HPDE6-E6E7 (cell line): ENCODE measurements around the gene RAB8A.
"Not testable (repeated sequence)": the region's sequence is repeated elsewhere in the genome, so short reads cannot be mapped to it uniquely, and the experiment has no call there.

Source experiments
- DNase-seq: peaks from one replicate; pipeline ENCODE4 v3.0.0; 2011; ENCODE audit warnings: missing footprints; ENCODE audit errors: extremely low spot score

The RAB8A gene

DNA sequence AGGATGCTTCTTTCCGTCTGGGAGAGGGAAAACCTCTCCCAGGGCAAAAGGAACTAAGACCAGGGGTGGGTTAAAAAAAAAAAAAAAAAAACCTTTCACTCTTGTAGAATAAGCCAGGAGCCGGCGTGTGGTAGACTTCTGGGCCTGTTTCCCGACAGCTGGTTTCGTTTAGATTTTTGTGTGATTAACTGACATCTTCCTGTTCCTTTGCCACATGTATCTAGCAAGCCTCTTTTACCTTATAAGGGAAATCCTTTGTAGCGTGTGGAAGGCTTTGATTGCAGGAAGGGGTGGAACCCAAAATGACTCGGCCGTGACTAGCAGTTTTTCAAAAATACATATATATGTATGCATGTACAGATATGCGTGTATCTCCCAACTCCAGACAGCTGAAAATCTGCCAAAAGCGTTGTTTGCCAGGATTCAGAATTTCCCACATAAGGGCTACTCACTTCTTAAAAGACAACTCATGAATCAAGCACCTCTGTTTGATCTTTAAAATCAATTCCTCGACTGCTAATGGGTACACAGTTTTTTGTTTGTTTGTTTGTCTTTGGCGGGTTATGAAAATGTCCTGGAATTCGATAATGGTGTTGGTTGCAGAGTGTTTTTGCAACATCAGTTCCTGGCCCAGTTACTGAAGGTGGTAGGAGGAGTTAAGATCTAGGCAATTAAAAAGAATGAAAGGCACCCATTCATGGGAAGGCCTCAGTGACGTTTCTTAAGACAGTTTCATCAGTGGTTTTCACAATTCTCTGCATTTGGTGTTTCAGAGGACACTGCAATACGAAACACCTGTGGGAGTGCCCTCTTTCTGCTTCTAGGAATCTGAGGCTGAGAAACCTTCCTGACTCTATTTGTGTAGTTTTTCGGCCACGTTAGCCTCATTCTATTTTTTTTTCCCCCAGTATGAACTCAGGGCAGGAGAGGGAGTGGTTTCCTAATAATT, 32.7 kb upstream of the RAB8A start:
- no peak for DNase-seq

DNA sequence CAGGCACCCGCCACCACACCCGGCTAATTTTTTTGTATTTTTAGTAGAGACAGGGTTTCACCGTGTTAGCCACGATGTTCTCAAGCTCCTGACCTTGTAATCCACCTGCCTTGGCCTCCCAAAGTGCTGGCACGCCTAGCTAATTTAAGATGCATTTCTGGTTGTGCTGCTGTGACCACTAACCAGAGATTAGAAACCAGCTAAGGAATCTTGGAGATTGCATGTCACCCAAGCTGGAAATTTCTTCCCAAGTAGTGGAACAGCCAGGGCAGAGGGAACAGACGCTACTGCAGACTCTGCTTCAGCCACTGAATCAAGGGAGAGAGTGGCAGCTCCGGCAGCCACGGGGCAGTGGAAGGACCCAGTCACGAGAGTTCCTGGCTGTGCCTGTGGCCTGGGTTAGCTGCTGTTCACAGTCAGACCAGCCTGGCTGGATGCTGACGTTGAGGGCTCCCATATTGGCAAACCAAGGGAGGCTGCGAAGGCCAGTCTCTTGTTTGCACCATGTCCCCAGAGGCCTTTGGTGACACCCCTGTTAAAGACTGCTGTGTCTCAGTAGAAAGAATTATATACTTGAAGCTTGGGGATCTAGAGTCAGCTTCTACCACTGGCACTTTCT, 27.5 kb upstream of the RAB8A start:
- DNase-seq = no peak

DNA sequence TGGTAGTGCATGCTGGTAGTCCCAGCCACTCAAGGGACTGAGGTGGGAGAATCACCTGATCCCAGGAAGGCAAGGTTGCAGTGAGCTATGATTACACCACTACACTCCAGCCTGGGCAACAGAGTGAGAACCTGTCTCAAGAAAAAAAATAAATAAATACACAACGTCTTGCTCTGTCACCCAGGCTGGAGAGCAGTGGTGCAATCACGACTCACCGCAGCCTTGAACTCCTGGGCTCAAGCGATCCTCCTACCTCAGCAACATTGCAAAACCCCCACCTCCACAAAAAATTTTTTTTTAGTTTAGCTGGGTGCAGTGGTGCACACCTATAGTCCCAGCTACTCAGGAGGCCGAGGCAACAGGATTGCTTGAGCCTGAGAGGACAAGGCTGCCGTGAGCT, 26.6 kb upstream of the RAB8A start:
- no peak for DNase-seq

DNA sequence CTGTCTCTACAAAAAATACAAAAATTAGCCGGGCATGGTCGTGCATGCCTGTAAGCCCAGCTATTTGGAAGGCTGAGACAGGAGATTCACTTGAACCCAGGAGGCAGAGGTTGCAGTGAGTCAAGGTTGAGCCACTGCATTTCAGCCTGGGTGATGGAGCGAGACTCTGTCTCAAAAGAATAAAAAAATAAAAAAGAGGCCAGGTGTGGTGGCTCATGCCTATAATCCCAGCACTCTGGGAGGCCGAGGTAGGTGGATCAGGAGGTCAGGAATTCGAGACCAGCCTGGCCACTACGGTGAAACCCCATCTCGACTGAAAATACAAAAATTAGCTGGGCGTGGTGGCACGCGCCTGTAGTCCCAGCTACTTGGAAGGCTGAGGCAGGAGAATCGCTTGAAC, 24.3 kb upstream of the RAB8A start:
- DNase-seq = not testable (repeated sequence)

DNA sequence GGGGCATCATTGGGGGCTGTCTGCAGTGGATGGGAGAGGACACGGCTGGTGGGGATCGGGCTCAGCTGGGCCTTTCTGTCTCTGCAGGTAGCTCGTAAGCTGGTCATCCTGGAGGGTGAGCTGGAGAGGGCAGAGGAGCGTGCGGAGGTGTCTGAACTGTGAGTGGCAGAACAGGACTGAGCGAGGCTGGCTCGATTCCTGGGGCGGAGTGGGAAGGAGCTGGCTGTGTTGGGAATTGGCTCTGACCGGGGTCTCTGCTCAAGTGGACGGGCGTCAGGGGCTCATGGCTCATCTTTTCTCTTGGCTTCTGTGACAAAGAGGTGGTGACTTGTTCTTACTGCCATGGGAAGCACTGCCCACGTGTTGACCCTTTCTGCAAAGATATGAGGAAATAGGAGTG, 23.7 kb upstream of the RAB8A start:
- no peak for DNase-seq

DNA sequence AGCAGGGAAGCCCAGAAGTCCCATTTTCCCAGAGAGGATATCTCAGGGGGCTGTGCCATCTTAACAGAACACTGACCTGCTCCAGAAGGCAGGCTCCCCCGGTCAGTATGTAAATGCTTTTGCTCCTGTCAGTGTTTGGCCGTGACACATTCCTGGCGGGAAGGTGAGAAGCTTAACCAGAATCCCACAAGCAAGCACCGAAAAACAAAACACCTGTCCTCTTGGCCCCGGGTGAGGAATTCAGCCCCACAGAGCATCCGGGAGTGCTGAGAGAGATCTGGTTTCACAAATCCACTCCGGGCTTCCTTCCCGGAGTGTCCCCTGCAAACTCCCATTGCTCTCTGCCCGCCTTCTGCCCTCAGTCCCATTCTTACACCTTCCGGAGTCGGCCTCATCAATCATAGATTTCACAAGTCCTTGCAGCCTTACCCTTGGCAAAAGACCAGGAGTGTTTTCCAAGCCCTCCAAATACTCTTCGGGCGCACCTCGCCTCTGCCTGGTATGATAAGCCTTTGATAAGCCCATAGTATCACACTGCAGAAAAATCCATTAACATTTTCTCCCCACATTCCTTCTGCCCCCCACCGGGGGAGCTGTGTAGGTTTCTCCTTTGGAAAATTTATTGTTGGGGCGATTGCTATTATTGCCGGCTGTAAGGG, 23.2 kb upstream of the RAB8A start:
- DNase-seq = no peak

DNA sequence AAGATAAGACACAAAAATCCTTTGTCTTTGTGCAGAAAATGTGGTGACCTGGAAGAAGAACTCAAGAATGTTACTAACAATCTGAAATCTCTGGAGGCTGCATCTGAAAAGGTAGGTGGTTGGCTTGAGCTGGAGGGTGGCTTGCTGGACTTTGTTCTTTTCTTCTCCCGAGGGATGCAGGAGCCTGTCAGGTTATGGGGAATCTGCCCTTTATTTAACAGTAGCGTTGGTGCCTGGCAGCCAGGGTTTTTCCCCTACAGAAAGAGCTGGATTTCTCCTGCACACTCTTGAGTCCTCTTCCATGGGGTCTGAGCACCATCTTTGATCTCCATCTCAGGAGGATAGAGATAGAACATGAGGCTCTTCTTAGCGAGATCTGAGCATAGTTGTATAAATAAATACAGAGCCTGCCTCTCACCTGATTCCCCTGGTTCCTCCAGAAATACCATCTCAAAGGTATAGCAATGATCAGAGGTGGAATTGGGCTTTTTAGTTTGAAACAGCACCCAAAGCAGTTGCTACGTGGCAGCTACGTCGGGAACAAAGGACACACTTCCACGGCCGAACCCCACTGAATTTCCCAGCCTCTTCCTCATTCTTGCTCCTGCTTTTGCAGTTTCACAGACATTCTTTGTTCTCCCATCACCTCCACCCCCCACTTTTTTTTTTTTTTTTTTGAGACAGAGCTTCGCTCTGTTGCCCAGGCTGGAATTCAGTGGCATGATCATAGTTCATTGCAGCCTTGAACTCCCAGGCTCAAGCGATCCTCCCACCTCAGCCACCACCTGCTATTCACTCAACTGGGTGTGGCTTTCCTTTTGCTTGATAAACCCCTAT, 22.5 kb upstream of the RAB8A start:
- DNase-seq = no peak

DNA sequence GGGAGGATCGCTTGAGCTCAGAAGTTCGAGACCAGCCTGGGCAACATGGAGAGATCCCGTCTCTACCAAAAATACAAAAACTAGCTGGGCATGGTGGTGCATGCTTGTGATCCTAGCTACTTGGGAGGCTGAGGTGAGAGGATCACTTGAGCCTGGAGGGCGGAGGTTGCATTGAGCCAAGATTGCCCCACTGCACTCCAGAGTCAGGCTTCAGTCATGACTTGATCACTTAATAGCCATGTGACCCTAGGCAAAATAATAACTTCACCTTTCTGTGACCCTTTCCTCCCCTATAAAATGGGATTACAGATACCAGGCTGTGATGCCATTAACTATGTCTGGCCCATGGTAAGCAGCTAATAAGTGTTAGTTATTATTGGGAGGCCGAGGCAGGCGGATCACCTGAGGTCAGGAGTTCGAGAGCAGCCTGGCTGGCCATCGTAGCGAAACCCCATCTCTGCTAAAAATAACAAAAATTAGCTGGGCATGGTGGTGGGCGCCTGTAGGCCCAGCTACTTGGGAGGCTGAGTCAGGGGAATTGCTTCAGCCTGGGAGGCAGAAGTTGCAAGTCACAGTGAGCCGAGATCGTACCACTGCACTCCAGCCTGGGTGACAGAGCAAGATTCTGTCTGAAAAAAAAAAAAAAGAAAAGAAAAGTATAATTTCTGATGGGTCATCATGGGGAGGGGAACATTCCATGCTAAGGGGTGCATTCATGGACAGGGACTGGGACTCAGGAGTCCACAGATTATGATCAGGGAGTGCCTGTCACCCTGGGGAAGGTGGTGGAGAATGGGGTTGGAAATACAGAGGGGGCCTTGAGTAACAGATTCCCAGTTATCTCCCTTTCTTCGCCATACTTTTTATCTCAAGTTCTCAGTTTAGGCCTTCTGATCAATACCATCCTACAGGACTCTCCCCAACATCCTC, 19.9 kb upstream of the RAB8A start:
- DNase-seq = no peak

DNA sequence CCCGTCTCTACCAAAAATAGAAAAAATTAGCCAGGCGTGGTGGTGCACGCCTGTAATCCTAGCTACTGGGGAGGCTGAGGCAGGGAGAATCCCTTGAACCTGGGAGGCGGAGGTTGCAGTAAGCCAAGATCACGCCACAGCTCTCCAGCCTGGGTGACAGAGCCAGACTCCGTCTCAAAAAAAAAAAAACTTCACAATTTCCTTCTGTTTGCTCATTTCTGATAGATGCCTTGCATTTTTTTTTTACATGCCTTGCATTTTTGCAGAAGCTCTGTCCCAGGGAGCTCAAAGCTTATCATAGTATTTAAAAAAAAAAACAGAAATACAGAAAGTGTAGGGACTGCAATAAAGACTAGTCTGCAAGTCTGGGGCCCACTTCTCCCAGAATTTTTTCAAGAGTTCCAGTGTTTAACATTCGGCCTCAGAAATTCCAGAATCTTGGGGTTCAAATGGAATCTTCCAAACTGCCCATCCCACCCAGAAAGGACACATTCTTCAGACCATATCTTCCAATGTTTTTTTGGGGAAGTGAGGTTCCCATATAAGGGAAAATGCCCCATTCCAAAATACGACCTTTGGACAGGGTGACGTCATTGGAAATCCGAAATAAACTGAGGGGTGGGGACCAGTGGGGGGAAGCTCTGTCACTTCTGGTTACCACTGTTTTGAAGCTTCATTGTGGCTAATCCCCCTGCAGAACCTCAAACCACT, 17.2 kb upstream of the RAB8A start:
- no peak for DNase-seq

DNA sequence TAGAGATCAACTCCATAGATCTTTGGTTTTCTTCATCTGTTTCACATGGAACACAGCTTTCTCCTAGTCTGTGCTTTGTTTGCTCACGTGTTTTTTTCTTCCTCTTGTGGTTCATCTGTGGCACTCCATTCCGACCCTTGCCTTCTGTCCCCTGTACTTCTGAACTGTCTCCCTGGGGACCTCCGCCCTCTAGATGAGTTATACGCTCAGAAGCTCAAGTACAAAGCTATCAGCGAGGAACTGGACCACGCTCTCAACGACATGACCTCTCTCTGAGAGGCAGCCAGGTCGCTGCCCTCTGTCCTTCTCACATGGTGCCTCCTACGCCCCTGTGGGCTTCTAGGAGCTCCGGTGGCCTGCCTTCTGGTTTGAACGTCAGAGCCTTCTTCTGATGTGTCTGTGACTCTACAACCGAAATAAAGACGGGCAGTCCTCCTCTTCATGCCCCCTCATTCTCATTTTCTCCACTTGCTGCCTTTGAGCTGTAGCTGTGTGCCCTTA, 16.6 kb upstream of the RAB8A start:
- no peak for DNase-seq

DNA sequence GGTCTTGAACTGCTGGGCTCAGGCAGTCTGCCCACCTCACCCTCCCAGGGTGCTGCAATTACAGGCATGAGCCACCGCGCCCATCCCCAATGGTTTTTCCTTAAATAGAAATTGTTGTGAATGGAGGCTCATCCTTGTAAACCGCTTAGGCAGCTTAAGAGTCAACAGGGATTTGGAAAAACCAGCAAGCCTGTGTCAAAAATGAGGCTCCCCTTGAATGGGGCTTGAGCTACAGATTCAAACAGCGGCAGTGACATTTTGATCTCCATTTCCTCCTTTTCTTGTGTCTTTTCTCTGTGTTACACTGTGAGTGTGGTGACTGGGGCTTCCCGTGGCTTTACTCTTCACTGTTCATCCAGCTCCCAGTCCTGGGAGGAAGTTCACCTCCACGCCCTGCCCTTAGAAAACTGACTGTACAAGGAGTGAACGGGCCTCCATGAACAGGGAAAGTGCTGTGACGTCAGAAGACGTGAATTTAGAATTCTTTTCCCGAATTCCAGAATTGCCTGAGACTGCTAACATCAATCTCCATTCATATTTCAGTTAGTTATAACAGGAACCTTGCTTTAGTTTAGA, 15.3 kb upstream of the RAB8A start:
- no peak for DNase-seq

DNA sequence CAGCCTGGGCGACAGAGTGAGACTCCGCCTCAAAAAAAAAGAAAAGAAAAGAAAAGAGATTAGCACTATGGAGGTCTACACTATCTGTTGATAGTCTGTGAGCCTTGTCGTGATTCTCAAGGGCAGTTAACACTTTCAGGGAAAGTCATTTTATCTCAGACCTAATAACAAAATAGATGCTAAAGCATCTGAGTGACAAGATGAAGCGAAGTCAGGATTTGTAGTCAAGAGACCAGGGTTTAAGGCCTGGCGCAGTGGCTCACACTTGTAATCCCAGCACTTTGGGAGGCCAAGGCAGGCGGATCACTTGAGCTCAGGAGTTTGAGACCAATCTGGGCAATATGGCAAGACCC, 13.3 kb upstream of the RAB8A start:
- DNase-seq = no peak

DNA sequence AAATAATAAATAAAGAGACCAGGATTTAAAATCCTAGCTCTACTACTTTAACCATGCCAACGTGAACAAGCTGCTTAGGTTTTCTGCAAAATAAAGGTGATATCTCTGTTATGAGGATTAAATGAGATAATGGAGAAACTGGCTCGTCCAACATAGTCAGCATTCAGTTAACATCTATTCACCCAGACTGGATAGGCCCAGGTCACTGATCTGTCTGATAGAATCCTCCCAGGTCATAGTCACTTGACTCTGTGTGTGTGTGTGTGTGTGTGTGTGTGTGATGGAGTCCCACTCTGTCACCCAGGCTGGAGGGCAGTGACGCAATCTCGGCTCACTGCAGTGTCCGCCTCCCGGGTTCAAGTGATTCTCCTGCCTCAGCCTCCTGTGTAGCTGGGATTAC, 12.9 kb upstream of the RAB8A start:
- DNase-seq = no peak

DNA sequence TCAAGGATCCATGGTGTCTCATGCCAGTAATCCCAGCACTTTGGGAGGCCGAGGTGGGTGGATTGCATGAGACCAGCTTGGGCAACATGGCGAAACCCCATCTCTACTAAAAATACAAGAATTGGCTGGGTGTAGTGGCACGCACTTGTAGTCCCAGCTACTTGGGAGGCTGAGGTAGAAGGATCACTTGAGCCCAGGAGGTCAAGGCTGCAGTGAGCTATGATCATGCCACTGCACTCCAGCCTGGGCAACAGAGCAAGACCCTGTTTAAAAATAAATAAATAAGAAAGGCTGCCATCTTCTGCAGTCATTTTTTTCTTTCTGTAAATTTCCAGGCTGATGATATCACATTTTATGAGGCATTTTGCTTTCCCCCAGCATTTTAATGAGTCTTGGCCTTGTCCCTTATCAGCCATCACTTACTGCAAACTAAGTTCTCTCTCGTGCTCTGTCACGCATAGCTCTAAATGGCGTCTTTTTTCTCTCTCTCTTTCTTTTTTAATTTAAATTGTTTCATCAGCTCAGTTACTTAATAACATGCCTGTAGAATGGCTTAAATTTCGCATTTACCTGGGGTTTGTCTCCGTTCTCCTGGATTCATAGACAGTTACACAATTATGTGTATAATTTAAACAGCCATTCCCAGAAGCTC, 12.2 kb upstream of the RAB8A start:
- not testable (repeated sequence) for DNase-seq

DNA sequence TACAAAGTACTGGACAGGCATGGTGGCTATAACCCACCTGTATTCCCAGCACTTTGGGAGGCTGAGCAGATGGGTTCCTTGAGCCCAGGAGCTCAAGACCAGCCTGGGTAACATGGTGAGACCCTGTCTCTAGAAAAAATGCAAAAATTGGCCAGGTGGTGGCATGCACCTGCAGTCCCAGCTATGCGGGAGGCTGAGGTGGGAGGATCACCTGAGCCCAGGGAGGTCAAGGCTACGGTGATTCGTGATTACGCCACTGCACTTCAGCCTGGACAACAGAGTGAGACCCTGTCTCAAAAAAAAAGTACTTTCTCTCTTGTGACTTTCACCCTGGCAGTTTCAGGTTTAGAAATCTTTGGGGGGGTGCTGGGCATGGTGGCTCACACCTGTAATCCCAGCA, 11.2 kb upstream of the RAB8A start:
- DNase-seq = no peak

DNA sequence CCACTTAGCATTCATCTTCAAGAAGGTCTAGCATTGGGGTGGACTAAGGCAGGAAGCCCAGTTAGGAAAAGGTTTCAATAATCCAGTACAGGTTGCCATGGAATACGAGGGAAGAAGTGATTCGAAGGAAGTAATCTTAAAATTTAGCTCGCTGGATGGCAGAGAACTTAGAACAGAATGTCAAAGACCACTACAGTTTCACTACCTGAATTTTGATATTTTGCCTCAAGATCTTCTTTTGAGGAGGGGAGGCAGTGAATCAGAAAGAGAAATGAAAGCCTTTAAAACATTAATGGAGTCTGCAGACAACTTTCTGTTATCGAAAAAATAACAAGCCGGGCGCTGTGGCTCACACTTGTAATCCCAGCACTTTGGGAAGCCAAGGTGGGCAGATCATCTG, 7.0 kb upstream of the RAB8A start:
- DNase-seq = no peak

DNA sequence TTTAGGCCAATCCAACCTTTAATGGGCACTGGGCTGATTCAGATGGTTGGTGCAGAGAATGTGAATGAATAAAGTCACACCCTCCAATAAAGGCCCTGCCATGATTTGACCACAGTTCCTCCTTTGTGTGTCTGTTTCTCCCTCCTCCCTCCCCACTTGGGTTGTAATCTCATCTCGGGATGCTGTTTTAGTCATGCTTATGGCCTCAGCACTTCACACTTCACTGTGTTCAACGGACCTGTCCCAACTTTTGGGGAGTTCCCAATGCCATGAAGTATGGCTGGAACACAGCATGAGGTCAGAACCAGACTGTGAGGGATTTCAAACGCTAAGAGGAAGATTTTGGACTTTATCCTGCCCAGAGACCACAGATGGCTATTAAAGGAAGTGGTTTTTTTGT, 5.6 kb upstream of the RAB8A start:
- no peak for DNase-seq

DNA sequence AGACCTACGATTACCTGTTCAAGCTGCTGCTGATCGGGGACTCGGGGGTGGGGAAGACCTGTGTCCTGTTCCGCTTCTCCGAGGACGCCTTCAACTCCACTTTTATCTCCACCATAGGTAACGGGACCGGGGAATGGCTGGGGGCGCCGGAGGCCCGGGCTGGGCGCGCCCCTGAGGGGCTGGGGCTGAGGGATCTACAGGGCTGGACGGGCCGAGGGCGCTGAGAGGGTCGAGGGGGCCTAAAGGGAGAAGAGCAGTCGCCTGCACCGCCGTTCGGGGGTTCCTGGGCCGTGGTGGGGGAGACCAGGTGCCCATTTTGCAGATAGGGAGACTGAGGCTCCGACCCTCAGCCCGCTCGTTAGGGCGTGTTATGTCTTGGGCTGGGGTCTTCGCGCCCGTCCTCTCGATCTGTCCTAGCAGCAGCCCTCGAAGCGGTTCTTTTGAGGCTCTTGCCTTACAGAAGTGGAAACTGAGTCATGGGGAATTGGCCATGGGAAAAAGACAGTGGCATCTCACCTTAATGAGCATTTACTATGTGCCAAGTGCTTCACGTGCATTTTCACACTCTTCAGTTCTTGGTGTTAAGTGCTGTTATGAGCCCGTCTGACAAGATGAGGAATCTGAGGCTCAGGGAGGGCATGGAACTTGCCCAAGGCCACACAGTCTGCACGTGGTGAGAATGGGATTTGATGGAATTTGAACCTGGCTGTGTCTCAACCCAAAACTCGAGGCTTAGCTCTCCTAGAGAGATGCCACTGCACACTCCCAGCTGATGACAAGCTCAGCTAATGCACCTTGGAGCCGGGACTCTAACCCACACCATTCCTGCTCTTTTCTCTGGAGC, 442 bp downstream of the RAB8A start:
- no peak for DNase-seq
